BJ (cell line): Measurements from ENCODE around the gene DNAJC7. TPM values are rescaled to one million over a fixed set of nuclear protein-coding genes. Genes with fewer than 3 reads are reported as not detected.

Source experiments
- CTCF ChIA-PET: fragments of 350-600 bp; formaldehyde crosslinking; extraction: SDS; loops from one replicate; lab custom pipeline; 2021; ENCODE audit warnings: antibody characterized with exemption, inconsistent platforms; lab: Yijun Ruan, JAX
- POLR2A ChIA-PET: fragments of 300-600 bp; sonication (Branson Sonifier 250); formaldehyde crosslinking; extraction: SDS; loops from one replicate; lab custom pipeline; 2021; ENCODE audit warnings: antibody characterized with exemption; lab: Charles Lee
- DNase-seq: peaks from one replicate; pipeline ENCODE4 v3.0.0-alpha.2; 2011; ENCODE audit warnings: low read depth
- H3K27me3 ChIP-seq: 2 replicates; pipeline ENCODE4 v1.6.0; 2011; ENCODE audit warnings: low read length; ENCODE audit not compliant: control insufficient read depth, insufficient read depth
- H3K36me3 ChIP-seq: 2 replicates; pipeline ENCODE4 v1.5.1; 2011; ENCODE audit warnings: low read length; ENCODE audit not compliant: control insufficient read depth, insufficient read depth
- H3K4me3 ChIP-seq: 2 replicates; pipeline ENCODE4 v1.5.1; 2011; ENCODE audit warnings: low read depth, mild to moderate bottlenecking, control low read depth, low read length
- CTCF ChIP-seq: IDR thresholded peaks from 2 replicates; pipeline ENCODE4 v1.5.1; 2011; ENCODE audit warnings: low read depth, mild to moderate bottlenecking, control low read depth, inconsistent platforms, low read length, moderate library complexity; ENCODE audit not compliant: insufficient read depth
- polyA plus RNA-seq: library from polyadenylated mRNA; depleted of rRNA; stranded (reverse); fragments of >200 nt; gene quantifications from 2 replicates; pipeline ENCODE4 v1.2.3, GENCODE V29; 2011

DNAJC7 gene
- polyA plus RNA-seq, 1 experiment = 41.1 TPM

- no peaks in the 10 kb centered on the region for H3K36me3 ChIP-seq
- no peak overlapping the region for H3K4me3 ChIP-seq
- no peaks in the 10 kb centered on the region for H3K27me3 ChIP-seq
- POLR2A ChIA-PET = no interaction called here
- no peak for DNase-seq
- CTCF ChIA-PET = interaction anchor here (0.6 to 10.2 kb wide), 4 partner anchors 26 to 160 kb away, joined by 3 to 163 read pairs (median 3); partner anchors contain the start of genes DHX58, KAT2A and ODAD4
- no peak for TF ChIP-seq CTCF
Measured at GRCh38 chr17:41956522-41956921, 60.7 kb downstream of the DNAJC7 start.

- ChIA-PET POLR2A (no interaction called here), CTCF (interaction anchor here (0.6 to 2.9 kb wide), 5 partner anchors 9 to 117 kb away, joined by 3 to 12 read pairs (median 4); no protein-coding TSS in a partner anchor)
- no peak for TF ChIP-seq CTCF
- Histone ChIP-seq H3K27me3 (no peaks in the 10 kb centered on the region), H3K36me3 (peaks cover 1% of the 10 kb centered on the region; the same call in 1 of the 2 replicates), H3K4me3 (no peak overlapping the region)
- DNase-seq = no peak
Measured at GRCh38 chr17:41948762-41949460, 68.3 kb downstream of the DNAJC7 start.

GRCh38 chr17:41944943-41945342 lies 72.3 kb downstream of the DNAJC7 start:
- DNase-seq = no peak
- H3K4me3 ChIP-seq = no peak overlapping the region
- TF ChIP-seq CTCF = no peak
- POLR2A ChIA-PET = no interaction called here
- CTCF ChIA-PET = interaction anchor here (0.6 to 1.8 kb wide), 4 partner anchors 15 to 235 kb away, joined by 3 to 4 read pairs (median 3); no protein-coding TSS in a partner anchor
- H3K36me3 ChIP-seq = peaks cover 1% of the 10 kb centered on the region; the same call in 1 of the 2 replicates
- H3K27me3 ChIP-seq = no peaks in the 10 kb centered on the region

GRCh38 chr17:41943492-41943891 lies 73.7 kb downstream of the DNAJC7 start:
- Histone ChIP-seq H3K27me3 (no peaks in the 10 kb centered on the region), H3K4me3 (no peak overlapping the region), H3K36me3 (no peaks in the 10 kb centered on the region)
- CTCF ChIA-PET = interaction anchor here (1.8 kb wide), 1 partner anchor 16 kb away, joined by 4 read pairs; no protein-coding TSS in a partner anchor
- no peak for DNase-seq
- POLR2A ChIA-PET = no interaction called here
- no peak for TF ChIP-seq CTCF

- ChIA-PET POLR2A (no interaction called here), CTCF (no interaction called here)
- no peaks in the 10 kb centered on the region for H3K36me3 ChIP-seq
- TF ChIP-seq CTCF = no peak
- no peaks in the 10 kb centered on the region for H3K27me3 ChIP-seq
- no peak overlapping the region for H3K4me3 ChIP-seq
- DNase-seq = no peak
Measured at GRCh38 chr17:41942626-41943373, 74.4 kb downstream of the DNAJC7 start.
